GM19438 (cell line): ENCODE data around the gene RIN3.

Source experiments
- ATAC-seq: cut with Tn5 transposase; IDR thresholded peaks from one replicate; pipeline ENCODE4 v1.9.1; 2021; ENCODE audit warnings: low read depth; ENCODE audit not compliant: unreplicated experiment

Gene RIN3

GRCh38 chr14:92641306-92641705 is 127.7 kb downstream of the RIN3 start:
- ATAC-seq: no peak

- no peak for ATAC-seq
Measured at GRCh38 chr14:92644171-92644969, 130.8 kb downstream of the RIN3 start.

GRCh38 chr14:92644970-92645515 is 131.5 kb downstream of the RIN3 start:
- no peak for ATAC-seq

- no peak for ATAC-seq
Measured at GRCh38 chr14:92645841-92646478, 132.4 kb downstream of the RIN3 start.

GRCh38 chr14:92646952-92647796 is 133.6 kb downstream of the RIN3 start:
- no peak for ATAC-seq

GRCh38 chr14:92647797-92648279 is 134.3 kb downstream of the RIN3 start:
- no peak for ATAC-seq

GRCh38 chr14:92649066-92649465 is 135.5 kb downstream of the RIN3 start:
- no peak for ATAC-seq

GRCh38 chr14:92649934-92650545 is 136.5 kb downstream of the RIN3 start:
- ATAC-seq: no peak

- no peak for ATAC-seq
Measured at GRCh38 chr14:92650581-92651105, 137.1 kb downstream of the RIN3 start.

GRCh38 chr14:92651106-92651757 is 137.7 kb downstream of the RIN3 start:
- peak; percentile 78 for ATAC-seq

- no peak for ATAC-seq
Measured at GRCh38 chr14:92651758-92652406, 138.3 kb downstream of the RIN3 start.

- no peak for ATAC-seq
Measured at GRCh38 chr14:92652413-92653151, 139.0 kb downstream of the RIN3 start.

GRCh38 chr14:92653162-92653651 is 139.6 kb downstream of the RIN3 start:
- no peak for ATAC-seq

- ATAC-seq: no peak
Measured at GRCh38 chr14:92654239-92654901, 140.8 kb downstream of the RIN3 start.

GRCh38 chr14:92655419-92656201 is 142.0 kb downstream of the RIN3 start:
- ATAC-seq: no peak

- no peak for ATAC-seq
Measured at GRCh38 chr14:92656306-92657081, 142.9 kb downstream of the RIN3 start.
